HT-29 (cell line): ENCODE measurements around the gene CMTM3. TPM values are rescaled to one million over a fixed set of nuclear protein-coding genes. Genes with fewer than 3 reads are reported as not detected.
A peak's percentile ranks its signal among the peaks of the same experiment; 100 is the strongest.
"Not testable (repeated sequence)": the region's sequence is repeated elsewhere in the genome, so short reads cannot be mapped to it uniquely, and the experiment has no call there.

ENCODE experiments used
- DNase-seq: peaks from one replicate; pipeline ENCODE4 v3.0.0-alpha.2; 2015; ENCODE audit warnings: low spot score
- total RNA-seq: library from RNA; depleted of rRNA; stranded (reverse); fragments of >200 nt; shearing (Covaris generic); gene quantifications from 2 replicates; pipeline ENCODE4 v1.2.3, GENCODE V29; 2014

Gene CMTM3
- total RNA-seq, 1 experiment from 2014 or later: 4.1 TPM

- peak; percentile 93 for DNase-seq
These were observed 4.0 kb downstream of the CMTM3 start for GRCh38 chr16:66608241-66609138.

- no peak for DNase-seq
These were observed 4.6 kb downstream of the CMTM3 start for GRCh38 chr16:66609139-66609510.

- DNase-seq: no peak
These were observed 5.8 kb downstream of the CMTM3 start for GRCh38 chr16:66610111-66610820.

- DNase-seq: not testable (repeated sequence)
These were observed 7.4 kb downstream of the CMTM3 start for GRCh38 chr16:66611911-66612310.

- DNase-seq: no peak
These were observed 7.9 kb downstream of the CMTM3 start for GRCh38 chr16:66612422-66612821.

GRCh38 chr16:66614161-66614802, 9.8 kb downstream of the CMTM3 start:
- no peak for DNase-seq

- no peak for DNase-seq
These were observed 11.7 kb downstream of the CMTM3 start for GRCh38 chr16:66616169-66616568.

GRCh38 chr16:66616592-66616991, 12.1 kb downstream of the CMTM3 start:
- DNase-seq: no peak

- no peak for DNase-seq
These were observed 12.5 kb downstream of the CMTM3 start for GRCh38 chr16:66617010-66617434.

GRCh38 chr16:66617728-66618127, 13.2 kb downstream of the CMTM3 start:
- no peak for DNase-seq

GRCh38 chr16:66618588-66619375, 14.3 kb downstream of the CMTM3 start:
- DNase-seq: no peak

- DNase-seq: no peak
These were observed 15.3 kb downstream of the CMTM3 start for GRCh38 chr16:66619534-66620428.

- no peak for DNase-seq
These were observed 15.9 kb downstream of the CMTM3 start for GRCh38 chr16:66620429-66620795.

- DNase-seq: no peak
These were observed 17.5 kb downstream of the CMTM3 start for GRCh38 chr16:66621973-66622372.

- DNase-seq: no peak
These were observed 18.4 kb downstream of the CMTM3 start for GRCh38 chr16:66622863-66623262.

- no peak for DNase-seq
These were observed 19.3 kb downstream of the CMTM3 start for GRCh38 chr16:66623755-66624154.

GRCh38 chr16:66627611-66628378, 23.3 kb downstream of the CMTM3 start:
- DNase-seq: not testable (repeated sequence)

GRCh38 chr16:66629856-66630255, 25.4 kb downstream of the CMTM3 start:
- DNase-seq: no peak

GRCh38 chr16:66630561-66631260, 26.2 kb downstream of the CMTM3 start:
- not testable (repeated sequence) for DNase-seq
